NCI-H2196 (cell line): ENCODE data around the gene XKR7.
"Not testable (repeated sequence)": the region's sequence is repeated elsewhere in the genome, so short reads cannot be mapped to it uniquely, and the experiment has no call there.

Source experiments
- DNase-seq: peaks from one replicate; lab custom pipeline; 2025; ENCODE audit not compliant: unreplicated experiment; lab: John Stamatoyannopoulos, UW

XKR7 gene

DNA sequence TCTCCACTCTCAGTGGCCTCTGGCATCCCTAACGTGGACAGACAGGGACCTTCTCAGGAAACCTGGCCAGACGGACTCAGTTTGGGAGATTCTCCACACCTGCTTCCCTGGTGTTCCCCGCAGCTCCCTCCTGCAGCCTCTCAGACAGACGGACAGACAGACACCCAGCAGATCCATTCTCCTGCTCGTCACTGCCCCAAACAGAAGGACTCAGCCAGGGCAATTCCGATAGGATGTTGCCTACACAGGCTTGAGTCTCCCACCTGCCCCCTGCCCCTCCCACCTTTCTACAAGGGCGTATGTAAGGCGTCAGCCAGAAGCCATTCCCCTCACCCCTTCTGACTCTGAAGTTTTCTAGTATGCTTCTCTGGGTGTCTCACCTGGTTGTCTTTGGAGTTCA, 42.7 kb downstream of the XKR7 start:
- DNase-seq, result no peak

- no peak for DNase-seq
These were observed 44.3 kb downstream of the XKR7 start for GRCh38 chr20:32012159-32012688.

DNA sequence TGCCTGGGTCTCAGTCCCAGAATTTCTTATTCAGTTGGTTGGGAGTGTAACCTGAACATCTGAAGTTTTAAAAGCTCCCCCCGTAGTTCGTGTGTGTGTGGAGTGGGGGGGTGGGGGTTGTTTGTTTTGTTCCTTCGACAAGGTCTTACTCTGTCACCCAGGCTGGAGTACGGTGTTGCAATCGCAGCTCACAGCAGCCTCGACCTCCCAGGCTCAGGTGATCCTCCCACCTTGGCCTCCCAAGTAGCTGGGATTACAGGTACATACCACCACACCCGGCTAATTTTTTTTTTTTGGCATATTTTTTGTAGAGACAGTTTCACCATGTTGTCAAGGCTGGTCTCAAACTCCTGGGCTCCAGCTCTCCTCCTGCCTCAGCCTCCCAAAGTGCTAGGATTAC, 45.4 kb downstream of the XKR7 start:
- DNase-seq, result no peak

GRCh38 chr20:32017711-32018251, 49.8 kb downstream of the XKR7 start:
- peak; percentile 82 for DNase-seq

DNA sequence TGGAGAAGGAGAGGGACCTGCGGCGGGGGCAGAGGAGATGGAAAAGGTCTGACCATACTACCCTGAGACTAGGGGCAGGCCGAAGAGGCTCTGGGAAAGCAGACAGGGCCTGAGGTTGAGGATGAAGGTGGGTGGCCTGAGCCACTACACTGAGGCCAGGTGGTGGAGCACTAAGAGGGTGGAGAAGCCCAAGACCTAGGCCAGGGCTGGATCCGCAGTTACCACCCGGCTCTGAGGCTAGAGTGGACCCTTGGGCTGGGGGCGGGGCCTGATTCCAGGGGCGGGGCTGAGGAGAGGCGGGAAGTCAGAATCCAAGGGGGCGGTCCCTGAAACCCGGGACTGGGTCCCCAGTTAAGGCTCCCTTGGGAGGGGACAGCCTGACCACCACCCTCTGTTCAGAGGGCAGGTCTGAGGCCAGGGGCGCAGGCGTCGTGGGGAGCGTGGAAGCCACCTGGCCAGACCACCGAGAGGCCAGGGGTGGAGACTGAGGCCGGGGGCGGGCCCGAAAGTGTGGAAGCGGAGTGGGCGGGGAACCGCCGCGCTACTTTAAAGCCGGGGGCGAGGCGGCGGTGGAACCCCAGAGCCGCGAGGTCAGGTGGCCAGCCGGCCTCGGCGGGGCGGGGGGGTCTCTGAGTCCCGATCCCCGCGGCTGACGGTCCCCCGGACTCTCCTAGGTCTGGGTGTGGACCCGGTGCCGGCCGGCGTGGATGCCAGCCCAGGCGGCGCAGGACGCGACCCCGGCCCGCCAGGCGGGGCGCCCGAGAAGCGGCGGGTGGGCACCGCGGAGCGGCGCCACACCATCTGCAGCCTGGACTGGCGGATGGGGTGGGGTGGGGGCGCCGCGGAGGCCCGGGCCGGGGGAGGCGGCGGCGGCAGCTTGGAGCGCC, 50.6 kb downstream of the XKR7 start:
- peak; percentile 90 for DNase-seq

- DNase-seq, result peak; percentile 43
These were observed 51.2 kb downstream of the XKR7 start for GRCh38 chr20:32019156-32019510.

DNA sequence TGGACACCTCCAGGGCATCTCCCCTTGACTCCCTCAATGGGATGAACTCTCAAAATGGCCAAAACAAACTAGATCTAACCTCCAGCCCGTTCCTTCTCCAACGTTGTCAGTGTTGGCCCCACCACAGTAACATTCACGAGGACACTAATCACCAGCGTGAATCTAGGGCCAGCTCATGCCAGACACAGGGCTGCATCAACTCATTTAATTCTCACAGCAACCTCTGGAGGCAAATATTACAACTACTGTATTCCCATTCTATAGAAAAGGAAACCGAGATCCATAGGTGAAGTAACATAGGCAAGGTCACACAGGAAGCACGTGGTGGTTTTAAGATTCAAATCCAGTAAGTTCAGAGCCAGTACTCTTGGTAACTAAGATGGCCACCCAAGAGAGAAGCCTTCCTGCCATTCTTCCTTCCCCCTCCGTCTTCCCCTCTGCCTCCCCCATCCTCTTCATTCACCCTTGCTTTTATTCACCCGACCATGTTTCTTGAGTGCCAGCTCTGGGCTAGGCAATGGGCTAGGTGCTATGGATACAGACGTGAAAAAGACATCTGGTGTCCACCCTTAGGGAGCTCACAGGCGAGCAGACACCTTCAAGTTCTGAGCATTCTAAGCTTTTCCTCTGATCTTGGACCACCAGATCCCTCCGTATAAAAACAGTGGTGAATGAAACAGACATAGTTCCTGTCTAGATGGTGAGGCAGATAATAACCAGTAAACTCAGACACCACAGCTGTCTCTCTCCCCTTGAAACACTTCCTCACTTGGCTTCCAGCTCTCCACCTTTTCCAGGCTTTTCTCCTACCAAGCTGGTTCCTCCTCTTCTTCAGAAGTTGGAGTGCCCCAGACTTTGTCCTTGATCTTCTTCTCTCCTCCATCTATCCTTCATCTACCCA, 51.9 kb downstream of the XKR7 start:
- no peak for DNase-seq

DNA sequence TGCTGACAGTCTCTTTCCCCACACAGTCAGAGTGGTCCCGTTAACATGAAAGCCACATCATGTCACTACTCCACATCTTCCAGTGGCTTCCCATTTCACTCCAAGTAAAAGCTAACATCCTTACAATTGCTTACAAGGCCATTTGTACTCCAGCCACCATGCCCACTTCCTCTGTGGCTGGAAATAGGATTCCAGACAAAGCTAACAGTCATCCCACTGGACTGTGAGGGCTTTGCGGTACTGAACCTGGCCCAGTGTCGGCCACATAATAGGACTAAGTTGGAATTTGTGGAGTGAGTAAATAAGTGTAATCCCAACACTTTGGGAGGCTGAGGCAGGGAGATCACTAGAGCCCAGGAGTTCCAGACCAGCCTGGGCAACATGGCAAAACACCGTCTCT, 53.1 kb downstream of the XKR7 start:
- no peak for DNase-seq

GRCh38 chr20:32024683-32025295, 56.8 kb downstream of the XKR7 start:
- no peak for DNase-seq

DNA sequence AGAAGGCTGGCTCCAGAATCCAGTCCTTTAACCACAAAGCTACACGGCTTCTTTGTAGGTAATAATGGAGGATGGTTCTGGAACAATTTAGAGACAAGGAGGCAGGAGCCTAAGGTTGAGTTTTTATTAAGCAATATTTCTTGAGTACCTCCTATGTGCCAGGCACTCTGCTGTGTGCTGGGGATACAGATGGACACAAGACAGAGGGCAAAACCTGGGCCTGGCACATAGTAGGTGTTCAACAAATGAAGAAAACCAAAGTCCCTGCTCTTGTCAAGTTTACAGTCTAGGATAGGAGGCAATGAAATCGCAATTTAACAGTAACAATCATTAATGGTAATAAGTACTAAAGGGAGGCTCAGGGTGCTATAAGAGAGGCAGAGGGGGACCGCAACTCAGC, 59.7 kb downstream of the XKR7 start:
- no peak for DNase-seq

DNA sequence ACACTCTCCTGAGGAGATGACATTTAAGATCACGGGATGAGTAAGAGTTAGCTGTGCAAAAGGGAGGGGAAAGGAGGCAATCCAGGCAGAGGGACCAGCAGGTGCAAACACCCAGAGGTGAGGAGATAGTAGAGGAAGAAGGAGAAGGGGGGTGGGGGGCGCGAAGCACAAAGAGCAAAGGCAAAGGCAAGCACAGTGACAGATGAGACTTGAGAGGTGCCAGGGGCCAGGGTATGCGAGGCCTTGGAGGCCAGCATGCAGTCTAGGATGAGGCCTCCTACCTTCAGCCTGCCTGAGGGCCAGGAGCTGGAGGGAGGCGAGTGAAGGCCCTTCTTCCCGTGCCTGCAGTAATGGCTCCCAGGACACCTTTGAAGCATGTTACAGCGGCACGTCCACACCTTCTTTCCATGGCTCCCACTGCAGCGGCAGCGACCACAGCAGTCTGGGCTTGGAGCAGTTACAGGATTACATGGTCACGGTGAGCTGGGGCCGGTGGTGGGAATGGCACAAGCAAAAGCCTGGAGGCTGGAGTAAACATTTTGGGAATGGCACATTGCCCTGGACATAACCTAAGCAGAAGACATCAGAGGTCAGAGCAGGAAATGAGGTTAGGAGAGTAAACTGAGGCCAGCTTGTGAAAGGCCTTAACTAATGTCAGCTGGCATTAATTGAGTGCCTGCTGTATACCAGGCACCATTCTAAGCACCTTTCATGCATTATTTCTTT, 60.9 kb downstream of the XKR7 start:
- no peak for DNase-seq

GRCh38 chr20:32029561-32029960, 61.6 kb downstream of the XKR7 start:
- DNase-seq, result no peak

DNA sequence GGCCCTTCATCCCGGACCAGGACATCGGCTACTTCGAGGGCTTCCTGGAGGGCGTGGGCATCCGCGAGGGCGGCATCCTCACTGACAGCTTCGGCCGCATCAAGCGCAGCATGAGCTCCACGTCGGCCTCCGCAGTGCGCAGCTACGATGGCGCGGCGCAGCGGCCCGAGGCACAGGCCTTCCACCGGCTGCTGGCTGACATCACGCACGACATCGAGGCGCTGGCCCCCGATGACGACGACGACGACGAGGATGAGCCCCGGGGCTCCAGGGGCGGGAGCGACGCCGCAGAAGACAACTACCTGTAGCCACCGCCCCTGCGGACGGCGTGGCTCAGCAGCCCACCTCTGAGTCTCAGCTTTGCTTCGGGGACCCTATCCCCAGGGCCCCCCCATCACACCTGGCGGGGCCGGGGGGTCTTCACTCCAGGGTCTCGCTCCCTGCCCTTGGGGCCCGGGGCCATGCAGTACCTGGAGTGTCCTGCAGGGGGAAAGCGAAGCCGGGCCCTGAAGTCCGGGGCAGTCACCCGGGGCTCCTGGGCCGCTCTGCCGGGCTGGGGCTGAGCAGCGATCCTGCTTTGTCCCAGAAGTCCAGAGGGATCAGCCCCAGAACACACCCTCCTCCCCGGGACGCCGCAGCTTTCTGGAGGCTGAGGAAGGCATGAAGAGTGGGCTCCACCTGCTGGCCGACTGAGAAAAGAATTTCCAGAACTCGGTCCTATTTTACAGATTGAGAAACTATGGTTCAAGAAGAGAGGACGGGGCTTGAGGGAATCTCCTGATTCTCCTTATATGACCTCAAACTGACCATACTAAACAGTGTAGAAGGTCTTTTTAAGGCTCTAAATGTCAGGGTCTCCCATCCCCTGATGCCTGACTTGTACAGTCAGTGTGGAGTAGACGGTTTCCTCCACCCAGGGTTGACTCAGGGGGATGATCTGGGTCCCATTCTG, 63.3 kb downstream of the XKR7 start:
- peak; percentile 85 for DNase-seq

GRCh38 chr20:32033316-32033715, 65.4 kb downstream of the XKR7 start:
- DNase-seq, result no peak

- DNase-seq, result not testable (repeated sequence)
These were observed 65.8 kb downstream of the XKR7 start for GRCh38 chr20:32033721-32034120.

DNA sequence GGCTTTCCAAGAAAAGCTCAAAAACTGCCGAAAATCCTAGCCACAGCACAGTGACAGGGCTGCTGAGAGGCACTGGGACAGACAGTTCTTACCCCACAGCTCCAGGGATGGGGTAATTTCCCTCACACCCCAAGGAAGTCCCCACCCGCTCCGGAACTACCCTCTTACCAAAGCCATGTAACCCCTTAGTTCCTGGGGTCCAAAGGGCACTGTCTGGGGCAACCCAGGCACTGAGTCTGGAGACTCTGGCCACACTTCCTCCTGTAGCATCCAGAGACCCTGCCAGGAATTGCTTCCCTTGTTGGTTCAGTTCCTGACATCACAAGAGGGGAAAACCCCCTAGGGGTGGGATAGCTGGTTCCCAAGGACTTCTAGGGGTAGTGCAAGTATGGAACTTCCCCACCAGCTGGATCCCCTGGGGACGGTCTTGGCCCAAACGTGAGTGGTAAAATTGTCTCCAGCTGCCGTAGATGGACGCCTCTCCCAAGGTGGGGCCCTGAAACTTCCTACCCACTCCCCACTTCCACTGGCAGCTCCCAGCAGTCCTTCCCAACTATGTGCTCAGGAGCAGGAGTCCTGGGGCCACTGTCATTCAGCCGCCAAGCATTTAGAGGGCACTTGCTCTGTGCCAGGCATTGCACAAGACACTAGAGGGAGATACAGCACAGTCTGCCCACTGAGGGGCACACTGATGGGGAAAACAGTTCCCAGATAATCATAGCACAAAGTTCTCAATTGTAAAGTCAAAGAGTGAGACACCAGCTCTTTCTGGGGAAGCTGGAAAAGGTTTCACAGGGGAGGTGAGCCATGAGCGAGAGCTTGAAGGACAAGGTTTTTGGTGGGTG, 66.9 kb downstream of the XKR7 start:
- no peak for DNase-seq

- DNase-seq, result no peak
These were observed 67.5 kb downstream of the XKR7 start for GRCh38 chr20:32035426-32035779.

- no peak for DNase-seq
These were observed 68.3 kb downstream of the XKR7 start for GRCh38 chr20:32036252-32036651.
